Spleen (tissue), 11 donors: ENCODE measurements around the gene PTCH1. TPM values are rescaled to one million over a fixed set of nuclear protein-coding genes. Genes with fewer than 3 reads are reported as not detected.
A peak's percentile ranks its signal among the peaks of the same experiment; 100 is the strongest.

Experiments used
- DNase-seq: peaks from one replicate; pipeline ENCODE4 v3.0.0-alpha.2; 2020
- H3K27ac ChIP-seq, 8 donors: fragments of 200-600 bp; sonication (generic) in 7 of 8; 1 replicate in 4 of 8; 2 replicates in 4 of 8; pipeline versions ENCODE4 v1.5.0 to v1.8.0; 2016 to 2021; ENCODE audit warnings: inconsistent platforms in 4 of 8, mild to moderate bottlenecking in 4 of 8, moderate library complexity in 1 of 8
- H3K27me3 ChIP-seq, 7 donors: fragments of 200-600 bp; sonication (generic) in 6 of 7; replicated peaks in 1 of 7; 1 replicate in 4 of 7; 2 replicates in 3 of 7; pipeline versions ENCODE4 v1.5.0 to v1.8.0; 2016 to 2021; ENCODE audit warnings: inconsistent platforms in 3 of 7, mild to moderate bottlenecking in 1 of 7
- H3K36me3 ChIP-seq, 6 donors: fragments of 200-600 bp; sonication (generic) in 5 of 6; 1 replicate in 4 of 6; 2 replicates in 2 of 6; pipeline versions ENCODE4 v1.5.0 to v1.8.0; 2016 to 2021; ENCODE audit warnings: inconsistent platforms in 2 of 6
- H3K4me1 ChIP-seq, 6 donors: fragments of 200-600 bp; sonication (generic) in 5 of 6; 1 replicate in 3 of 6; 2 replicates in 3 of 6; pipeline versions ENCODE4 v1.5.0 to v1.8.0; 2016 to 2021; ENCODE audit warnings: inconsistent platforms in 3 of 6
- H3K4me3 ChIP-seq, 8 donors: fragments of 200-600 bp; sonication (generic) in 7 of 8; 1 replicate in 4 of 8; 2 replicates in 4 of 8; pipeline versions ENCODE4 v1.5.0 to v1.8.0; 2016 to 2021; ENCODE audit warnings: inconsistent platforms in 4 of 8, mild to moderate bottlenecking in 4 of 8, moderate library complexity in 2 of 8
- H3K9me3 ChIP-seq, 8 donors: fragments of 200-600 bp; sonication (generic) in 7 of 8; 1 replicate in 4 of 8; 2 replicates in 4 of 8; pipeline versions ENCODE4 v1.5.0 to v1.8.0; 2016 to 2021; ENCODE audit warnings: inconsistent platforms in 4 of 8
- CTCF ChIP-seq, 11 experiments: fragments of 200-600 bp in 7 of 11; fragments of 450-650 bp in 4 of 11; sonication (generic) in 4 of 11; IDR thresholded peaks in 8 of 11; conservative IDR thresholded peaks in 3 of 11; 1 replicate in 7 of 11; 2 replicates in 4 of 11; pipeline versions ENCODE4 v1.4.0 to v1.8.0; 2016 to 2021; ENCODE audit warnings: antibody characterized with exemption in 11 of 11, inconsistent platforms in 4 of 11, mild to moderate bottlenecking in 1 of 11
- POLR2A ChIP-seq, 3 donors: fragments of 450-650 bp; IDR thresholded peaks; one replicate each; pipeline ENCODE4 v1.5.1; 2017; ENCODE audit warnings: antibody characterized with exemption in 3 of 3, mild to moderate bottlenecking in 1 of 3
- POLR2AphosphoS5 ChIP-seq, 3 donors: sonication (generic); formaldehyde crosslinking; IDR thresholded peaks; one replicate each; pipeline ENCODE4 v1.5.1; 2017; ENCODE audit warnings: antibody characterized with exemption in 3 of 3
- WGBS, 5 donors: extraction: QIAGEN DNeasy Blood & Tissue Kit in 3 of 5; methylation state at CpG; one replicate each; pipeline versions ENCODE4 v1.1.5 to v1.1.7; 2013 to 2018; 5-methylcytosine and 5-hydroxymethylcytosine counted together
- intact Hi-C: fragments of 100-400 bp; cut with DNase I; formaldehyde crosslinking; loops from one replicate; pipeline ENCODE4 v1.15.0; 2023; ENCODE audit warnings: low total_unique reads
- polyA plus RNA-seq, 3 donors: library from polyadenylated mRNA; stranded (reverse); fragments of 200-250 nt; gene quantifications; one replicate each; pipeline ENCODE4 v1.2.1, GENCODE V29; 2013
- total RNA-seq, 7 donors: library from RNA; depleted of rRNA in 3 of 7; stranded (reverse); fragments of >200 nt in 3 of 7; fragmentation: NEBNext Ultra II Directional in 4 of 7; extraction: Animal tissue kit (Norgen Biotek cat#: 25700) in 4 of 7; gene quantifications; one replicate each; pipeline versions ENCODE4 v1.1.0 to v1.2.1, GENCODE V29; 2016 to 2021
- donor health status: healthy with polysubstance abuse.
- donor health status: DM: no; HTN: no; CAD: no; lungs with moderate emphysema.
- donor health status: DM: no; HTN: no; CAD: no.
- donor health status: Bipolar disorder and iron deficiency.
- donor health status: healthy.
- donor health status: DM: no; HTN: no; CAD: no.
- donor health status: DM: yes; HTN: yes; CAD: no.

The PTCH1 gene
- total and polyA plus RNA-seq, 10 donors: 0.70 to 32.1 (median 11.3) TPM

- Histone ChIP-seq H3K4me3 (no peak overlapping the region), H3K9me3 (peaks cover 0 to 13% (median 0%) of the 10 kb centered on the region in 8 donors), H3K27ac (no peak overlapping the region), H3K4me1 (no peaks in the 10 kb centered on the region), H3K27me3 (peaks cover 0 to 57% (median 0%) of the 10 kb centered on the region in 7 donors), H3K36me3 (no peaks in the 10 kb centered on the region)
- 55 to 70% (median 68%) methylated on average over 3 of the region's 3 CpGs for WGBS, 5 donors
- DNase-seq: no peak
- TF ChIP-seq POLR2AphosphoS5 (IDR thresholded peaks at IDR 0.05) (no peak), POLR2A (IDR thresholded peaks at IDR 0.05) (no peak), CTCF (IDR thresholded peaks at IDR 0.05 in 8 of 11, conservative IDR thresholded peaks at IDR 0.05 in 3 of 11) (no peak)
- intact Hi-C loops: no loop called here
Measured at GRCh38 chr9:95522871-95523370, 6.2 kb upstream of the PTCH1 start.

GRCh38 chr9:95521699-95522098 is 4.9 kb upstream of the PTCH1 start:
- H3K27me3 ChIP-seq: peaks cover 0 to 62% (median 9%) of the 10 kb centered on the region in 7 donors
- WGBS, 5 donors: 83 to 100% (median 92%) methylated on average over 3 of the region's 3 CpGs
- no peak for TF ChIP-seq CTCF (IDR thresholded peaks at IDR 0.05 in 8 of 11, conservative IDR thresholded peaks at IDR 0.05 in 3 of 11)
- no peak overlapping the region for H3K4me3 ChIP-seq
- DNase-seq: no peak
- no peaks in the 10 kb centered on the region for H3K36me3 ChIP-seq
- peaks cover 0 to 13% (median 0%) of the 10 kb centered on the region in 8 donors for H3K9me3 ChIP-seq
- intact Hi-C loops: no loop called here
- H3K27ac ChIP-seq: no peak overlapping the region
- peaks cover 0 to 9% (median 6%) of the 10 kb centered on the region in 6 donors for H3K4me1 ChIP-seq

GRCh38 chr9:95517559-95518425 is 1.0 kb upstream of the PTCH1 start:
- Histone ChIP-seq H3K27ac (peak overlapping the region in 7 of 8 donors; percentile 69 to 85 (median 80)), H3K36me3 (no peaks in the 10 kb centered on the region), H3K9me3 (peaks cover 0 to 13% (median 0%) of the 10 kb centered on the region in 8 donors), H3K4me1 (peaks cover 2 to 34% (median 19%) of the 10 kb centered on the region in 6 donors), H3K4me3 (peak overlapping the region in 7 of 8 donors; percentile 40 to 72 (median 50)), H3K27me3 (peaks cover 0 to 75% (median 20%) of the 10 kb centered on the region in 7 donors)
- TF ChIP-seq CTCF (IDR thresholded peaks at IDR 0.05 in 8 of 11, conservative IDR thresholded peaks at IDR 0.05 in 3 of 11) (no peak), POLR2AphosphoS5 (IDR thresholded peaks at IDR 0.05) (no peak), POLR2A (IDR thresholded peaks at IDR 0.05) (no peak)
- no peak for DNase-seq
- intact Hi-C loops: no loop called here
- 54 to 70% (median 60%) methylated on average over 20 of the region's 20 CpGs for WGBS, 5 donors

- Histone ChIP-seq H3K4me3 (peak overlapping the region; percentile 31 to 72 (median 49)), H3K9me3 (peaks cover 0 to 13% (median 0%) of the 10 kb centered on the region in 8 donors), H3K36me3 (no peaks in the 10 kb centered on the region), H3K27ac (peak overlapping the region; percentile 15 to 85 (median 75)), H3K27me3 (peaks cover 0 to 83% (median 20%) of the 10 kb centered on the region in 7 donors), H3K4me1 (peaks cover 6 to 50% (median 32%) of the 10 kb centered on the region in 6 donors)
- TF ChIP-seq CTCF (IDR thresholded peaks at IDR 0.05 in 8 of 11, conservative IDR thresholded peaks at IDR 0.05 in 3 of 11): no peak
- no peak for TF ChIP-seq POLR2A (IDR thresholded peaks at IDR 0.05)
- no peak for TF ChIP-seq POLR2AphosphoS5 (IDR thresholded peaks at IDR 0.05)
- DNase-seq: no peak
- intact Hi-C loops: no loop called here
- 1 to 2% (median 2%) methylated on average over 51 to 69 of the region's 69 CpGs for WGBS, 5 donors
Measured at GRCh38 chr9:95516221-95516733, 494 bp downstream of the PTCH1 start.
